Hindlimb muscle (tissue), 1 donor: Measurements from ENCODE around the gene AIG1. TPM values are rescaled to one million over a fixed set of nuclear protein-coding genes. Genes with fewer than 3 reads are reported as not detected.
"Not testable (repeated sequence)": the region's sequence is repeated elsewhere in the genome, so short reads cannot be mapped to it uniquely, and the experiment has no call there.

Experiments
- DNase-seq: peaks from one replicate; pipeline ENCODE4 v3.0.0-alpha.2; 2013
- polyA plus RNA-seq: library from polyadenylated mRNA; unstranded; fragments of 120-200 nt; gene quantifications from one replicate; pipeline ENCODE4 v1.2.1, GENCODE V29; 2013; ENCODE audit not compliant: insufficient read length

The AIG1 gene
- polyA plus RNA-seq, 1 donor = 35.9 TPM

DNA sequence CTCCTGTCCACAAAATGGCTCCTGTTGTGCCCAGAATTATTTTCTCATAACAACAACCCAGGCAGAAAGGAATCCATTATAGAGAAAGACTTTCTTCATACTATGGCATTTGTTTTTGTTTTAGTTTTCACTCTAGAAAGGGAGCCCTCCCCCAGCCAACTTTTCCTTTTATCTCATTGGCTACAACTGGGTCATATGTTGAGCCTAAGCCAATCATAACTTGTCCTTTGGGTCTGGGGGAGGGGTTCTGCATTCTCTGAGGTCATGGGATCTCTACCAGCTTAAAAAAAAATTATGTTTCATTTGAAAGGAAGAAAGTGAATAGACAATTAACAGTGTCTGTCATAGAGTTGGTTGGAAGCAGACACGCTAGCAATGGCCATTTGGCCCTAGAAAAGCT is 177.6 kb downstream of the AIG1 start:
- DNase-seq = no peak

DNA sequence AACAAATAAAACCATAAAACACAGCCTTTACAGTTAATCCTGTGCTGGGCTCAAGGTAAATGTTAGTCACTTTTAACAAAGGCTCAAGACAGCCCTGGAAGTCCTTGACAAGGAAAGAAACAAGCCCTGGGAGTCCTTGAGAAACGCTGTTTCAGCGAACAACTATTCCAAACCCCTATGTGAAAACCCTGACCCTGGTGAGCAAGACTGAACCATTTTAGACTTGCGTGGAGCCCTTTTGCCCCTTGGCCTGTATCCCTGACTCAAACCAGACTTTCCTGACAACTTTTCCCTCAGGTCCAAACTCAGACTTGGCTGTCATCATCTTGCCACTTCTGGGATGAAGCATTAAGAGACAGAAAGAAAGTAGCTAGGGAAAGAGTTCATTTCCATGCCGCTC is 180.4 kb downstream of the AIG1 start:
- no peak for DNase-seq

DNA sequence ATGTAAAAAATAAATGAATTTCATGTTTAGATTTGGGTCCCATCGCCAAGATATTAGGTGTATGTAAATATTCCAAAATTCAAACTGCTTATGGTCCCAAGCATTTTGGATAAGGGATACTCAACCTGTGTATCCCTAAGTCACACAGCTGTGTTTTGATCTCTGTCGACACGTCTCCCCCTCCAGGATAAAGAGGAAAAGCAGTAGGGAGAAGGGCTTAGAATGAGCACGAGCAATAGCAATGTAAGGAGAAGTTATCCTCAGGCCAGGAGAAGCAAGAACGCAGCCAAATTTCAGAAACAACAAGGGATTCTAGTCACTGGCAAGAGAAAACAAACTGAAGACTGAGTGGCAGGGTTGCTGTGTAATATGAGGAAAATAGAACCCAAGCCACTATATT is 181.2 kb downstream of the AIG1 start:
- DNase-seq = no peak

DNA sequence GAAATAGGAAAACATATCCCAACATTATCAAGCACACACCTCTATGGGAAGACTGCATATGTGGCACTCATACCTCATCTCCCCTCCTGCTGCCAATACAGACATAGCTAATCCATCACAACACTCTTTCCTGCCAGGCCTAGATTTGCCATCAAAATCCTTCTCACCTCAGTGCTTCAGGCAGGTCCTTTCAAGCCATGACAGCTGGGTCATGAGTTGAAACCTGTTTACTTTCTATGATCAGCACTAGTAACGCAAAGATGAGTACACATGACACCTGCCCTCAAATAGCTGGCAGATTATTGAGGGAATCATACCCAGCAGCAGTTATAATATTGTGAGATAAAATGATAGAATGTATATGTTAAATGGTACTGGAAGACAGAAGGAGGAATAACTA is 183.1 kb downstream of the AIG1 start:
- DNase-seq = no peak

DNA sequence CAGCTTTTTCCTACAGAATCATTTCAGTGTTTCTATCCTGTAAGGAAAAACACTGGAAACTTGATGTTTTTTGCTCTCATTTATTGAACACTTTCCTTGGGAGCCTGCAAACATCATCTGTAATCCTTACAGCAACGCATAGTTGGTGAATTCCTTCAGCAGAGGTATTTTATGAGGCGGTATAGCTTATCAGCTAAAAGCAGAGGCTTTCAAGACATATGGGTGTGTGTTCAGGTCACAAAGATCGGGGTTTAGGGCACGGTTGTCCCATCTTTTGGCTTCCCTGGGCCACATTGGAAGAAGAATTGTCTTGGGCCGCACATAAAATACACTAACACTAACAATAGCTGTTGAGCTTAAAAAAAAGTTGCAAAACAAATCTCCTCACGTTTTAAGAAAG is 185.0 kb downstream of the AIG1 start:
- DNase-seq = no peak

DNA sequence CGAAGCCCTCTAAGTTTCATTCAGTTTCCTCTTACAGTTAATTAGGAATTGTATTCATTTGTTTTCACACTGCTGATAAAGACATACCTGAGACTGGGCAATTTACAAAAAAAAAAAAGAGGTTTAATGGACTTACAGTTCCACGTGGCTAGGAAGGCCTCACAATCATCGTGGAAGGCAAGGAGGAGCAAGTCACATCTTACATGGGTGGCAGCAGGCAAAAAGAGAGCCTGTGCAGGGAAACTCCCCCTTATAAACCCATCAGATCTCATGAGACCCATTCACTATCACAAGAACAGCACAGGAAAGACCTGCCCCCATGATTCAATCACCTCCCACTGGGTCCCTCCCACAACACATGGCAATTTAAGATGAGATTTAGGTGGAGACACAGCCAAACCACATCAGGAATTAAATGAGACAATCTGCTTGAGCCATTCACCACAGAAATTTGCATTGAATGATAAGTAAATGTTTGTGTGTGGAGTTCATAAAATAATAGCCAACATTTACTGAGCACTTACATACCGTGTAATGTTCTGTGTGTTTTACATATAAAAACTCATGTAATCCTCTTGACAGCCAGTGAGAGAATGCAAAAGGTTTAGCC is 185.6 kb downstream of the AIG1 start:
- not testable (repeated sequence) for DNase-seq

DNA sequence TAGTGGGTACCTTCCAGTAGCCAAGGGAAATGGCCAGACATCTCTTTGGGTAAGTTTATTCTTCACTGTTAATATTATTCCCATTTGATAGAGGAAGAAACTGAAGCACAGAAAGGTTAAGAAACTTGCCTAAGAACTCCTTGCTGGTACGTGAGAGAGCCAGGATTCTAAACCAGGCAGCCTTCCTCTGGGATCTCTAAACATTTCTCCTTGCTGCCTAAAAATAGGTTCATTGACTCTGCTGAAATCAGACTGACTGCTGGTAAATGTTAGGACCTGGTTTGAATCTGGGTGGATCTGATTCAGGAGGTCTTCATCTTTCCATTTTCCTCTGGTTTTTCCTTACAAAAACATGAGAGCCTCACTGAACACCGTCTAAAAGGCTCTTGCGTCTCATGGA is 186.9 kb downstream of the AIG1 start:
- no peak for DNase-seq

DNA sequence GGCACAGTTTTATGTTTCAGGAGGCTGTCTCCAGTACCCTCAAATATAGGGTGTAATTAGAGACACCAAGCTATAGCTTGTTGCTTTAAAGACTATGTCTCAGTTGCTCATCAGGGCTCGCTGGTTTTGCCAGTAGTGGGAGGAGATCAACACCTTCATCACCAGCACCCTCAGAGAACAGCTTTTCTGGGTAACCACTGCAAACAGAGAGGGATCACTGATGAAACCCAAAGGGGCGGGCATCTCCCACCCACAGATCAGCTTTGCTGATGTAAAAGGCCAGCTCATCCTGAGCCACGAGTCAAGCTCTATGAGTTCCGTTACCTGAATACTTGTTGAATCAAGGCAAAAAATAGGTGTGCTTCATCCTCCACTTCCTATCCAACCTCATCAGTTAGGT is 187.7 kb downstream of the AIG1 start:
- no peak for DNase-seq

DNA sequence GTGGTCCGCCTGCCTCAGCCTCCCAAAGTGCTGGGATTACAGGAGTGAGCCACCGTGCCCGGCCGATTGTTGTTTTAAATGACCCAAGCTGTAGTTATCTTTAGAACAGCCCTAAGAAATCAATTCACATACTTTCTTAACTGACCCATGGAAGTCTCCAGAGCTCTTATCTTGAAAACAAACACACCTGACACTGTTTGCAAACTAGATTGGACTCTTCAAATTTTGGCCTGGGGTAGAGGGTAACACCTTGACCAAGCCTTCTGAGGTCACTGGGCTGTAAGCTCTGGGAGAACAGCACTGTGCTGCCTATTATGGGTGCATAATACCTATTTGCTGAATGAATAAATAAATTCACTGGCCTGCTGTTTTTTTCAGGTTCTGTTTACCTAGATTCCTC is 190.6 kb downstream of the AIG1 start:
- no peak for DNase-seq

DNA sequence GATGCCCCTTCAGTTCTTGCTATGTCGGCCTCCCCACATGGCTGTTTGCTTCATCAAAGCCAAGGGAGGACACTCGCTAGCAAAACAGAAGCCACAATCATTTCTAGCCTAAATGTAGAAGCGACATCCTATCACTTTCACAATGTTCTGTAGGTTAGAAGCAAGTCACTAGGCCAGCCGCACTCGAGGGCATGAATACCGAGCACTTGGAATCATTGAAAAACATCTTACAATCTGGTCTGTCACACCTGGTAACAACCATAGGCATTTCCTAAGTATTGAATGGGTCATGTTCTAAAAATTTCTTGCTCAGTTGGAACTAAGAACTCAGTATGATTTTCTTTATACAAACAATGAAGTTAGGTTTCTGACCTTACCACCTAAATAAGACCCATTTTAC is 192.3 kb downstream of the AIG1 start:
- DNase-seq = no peak

DNA sequence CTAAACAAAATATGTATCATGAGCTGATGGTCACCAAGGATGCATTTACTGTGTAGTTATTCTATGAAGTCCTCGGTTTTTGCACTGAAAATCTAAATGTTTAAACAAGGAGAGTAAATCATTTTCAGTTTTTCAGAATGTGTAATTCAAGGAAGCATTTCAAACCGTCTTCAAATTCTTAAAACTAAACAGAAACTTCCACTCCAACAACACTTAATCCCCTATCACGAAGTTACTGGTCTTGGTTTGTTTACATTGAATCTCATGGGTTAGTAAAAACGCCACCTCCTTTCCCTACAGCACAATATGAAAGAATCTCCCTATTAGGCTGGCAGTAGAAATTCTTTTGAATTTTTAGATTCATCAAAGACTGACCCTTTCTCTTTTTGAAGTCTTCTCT is 192.9 kb downstream of the AIG1 start:
- DNase-seq = no peak

DNA sequence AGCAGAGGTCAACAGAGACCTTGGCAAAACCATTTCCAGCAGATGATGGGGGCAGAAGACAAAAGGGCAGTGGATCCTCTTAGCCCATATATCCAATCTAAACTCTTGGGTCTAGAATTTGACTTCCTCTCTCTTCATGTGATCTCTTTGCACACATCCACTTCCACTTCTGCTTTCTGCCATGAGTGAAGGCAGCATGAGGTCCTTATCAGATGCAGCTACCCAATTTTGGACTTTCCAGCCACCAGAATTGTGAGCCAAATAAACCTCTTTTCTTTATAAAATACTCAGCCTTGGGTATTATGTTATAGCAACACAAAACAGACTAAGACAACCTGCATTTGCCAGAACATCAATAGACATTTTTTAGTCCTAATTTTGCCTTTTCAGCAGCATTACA is 198.3 kb downstream of the AIG1 start:
- DNase-seq = no peak

DNA sequence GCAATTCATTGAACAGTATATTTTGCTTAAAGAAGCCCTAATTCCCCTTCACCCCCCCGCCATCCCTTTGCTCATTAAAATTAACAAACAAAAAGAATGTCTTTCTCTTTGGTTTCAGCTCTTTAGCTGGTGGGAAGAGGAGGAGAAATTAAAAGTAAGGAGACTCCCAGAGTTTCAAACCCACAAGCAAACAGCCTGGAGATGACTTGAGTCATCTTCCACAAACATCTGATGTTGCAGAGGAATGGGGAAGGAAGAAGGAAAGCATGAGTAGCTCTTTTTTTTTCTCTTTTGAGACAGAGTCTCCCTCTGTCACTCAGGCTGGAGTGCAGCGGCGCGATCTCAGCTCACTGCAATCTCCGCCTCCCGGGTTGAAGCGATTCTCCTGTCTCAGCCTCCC is 200.2 kb downstream of the AIG1 start:
- DNase-seq = no peak

DNA sequence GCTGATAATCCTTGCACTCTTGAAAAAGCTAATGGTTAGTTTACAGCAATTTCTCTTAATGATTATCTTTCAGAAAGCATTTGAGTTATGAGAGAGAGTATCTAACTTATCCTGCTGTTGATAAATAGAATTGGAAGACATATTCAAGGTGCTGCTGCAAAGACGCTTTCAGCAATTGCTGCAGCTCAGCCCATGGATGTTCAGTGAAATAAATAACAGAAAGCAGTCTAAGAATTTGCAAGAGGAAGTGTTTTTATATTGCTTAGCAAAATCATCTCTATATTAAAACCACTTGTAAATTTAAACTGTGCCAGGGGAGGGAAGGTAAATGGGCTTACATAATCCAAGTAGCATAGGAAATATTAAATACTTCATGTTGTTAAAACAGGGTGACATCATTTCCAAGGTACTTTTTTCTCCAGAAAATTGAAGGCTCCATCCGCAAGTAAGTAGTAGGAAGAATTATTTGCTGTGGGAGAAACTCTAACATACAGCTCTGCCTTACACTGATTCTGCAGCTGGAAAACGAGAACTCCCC is 201.3 kb downstream of the AIG1 start:
- DNase-seq = no peak

DNA sequence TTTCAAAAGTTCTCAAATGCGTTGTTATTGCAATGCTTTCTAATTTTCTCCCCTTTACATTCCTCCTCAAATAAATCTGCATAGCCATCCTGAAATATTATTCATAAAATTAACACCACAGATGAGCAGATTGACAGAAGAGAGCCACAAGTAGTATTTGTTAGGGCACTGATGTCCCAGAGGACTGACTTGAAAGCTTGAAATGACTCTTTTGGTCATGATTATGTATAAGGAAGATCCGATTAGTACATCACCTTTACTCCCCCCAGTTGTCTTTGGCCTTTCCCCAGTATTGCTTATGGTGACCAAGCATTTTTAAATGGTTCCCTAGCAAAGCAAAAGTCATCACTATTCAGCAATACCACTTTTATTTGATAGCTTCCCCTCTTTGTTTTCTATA is 202.2 kb downstream of the AIG1 start:
- DNase-seq = no peak

DNA sequence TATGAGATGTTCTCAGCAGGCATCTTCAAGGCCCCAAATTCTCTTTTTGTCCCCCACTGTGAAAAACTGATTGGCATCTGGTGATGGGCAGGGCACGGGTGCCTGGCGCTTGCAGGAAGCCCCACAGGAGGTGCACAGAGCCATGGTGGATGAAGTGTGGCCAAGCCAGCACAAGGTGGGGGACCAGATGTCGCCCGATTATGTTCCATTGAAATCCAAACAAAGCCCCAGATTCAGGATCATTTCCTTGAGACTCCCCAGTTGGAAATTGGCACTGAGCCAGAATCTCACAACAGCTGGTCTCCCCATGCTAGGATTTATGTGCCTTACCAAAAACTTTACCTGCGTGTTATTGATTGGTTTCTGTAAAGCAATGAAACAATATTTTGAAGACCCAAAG is 203.7 kb downstream of the AIG1 start:
- no peak for DNase-seq

DNA sequence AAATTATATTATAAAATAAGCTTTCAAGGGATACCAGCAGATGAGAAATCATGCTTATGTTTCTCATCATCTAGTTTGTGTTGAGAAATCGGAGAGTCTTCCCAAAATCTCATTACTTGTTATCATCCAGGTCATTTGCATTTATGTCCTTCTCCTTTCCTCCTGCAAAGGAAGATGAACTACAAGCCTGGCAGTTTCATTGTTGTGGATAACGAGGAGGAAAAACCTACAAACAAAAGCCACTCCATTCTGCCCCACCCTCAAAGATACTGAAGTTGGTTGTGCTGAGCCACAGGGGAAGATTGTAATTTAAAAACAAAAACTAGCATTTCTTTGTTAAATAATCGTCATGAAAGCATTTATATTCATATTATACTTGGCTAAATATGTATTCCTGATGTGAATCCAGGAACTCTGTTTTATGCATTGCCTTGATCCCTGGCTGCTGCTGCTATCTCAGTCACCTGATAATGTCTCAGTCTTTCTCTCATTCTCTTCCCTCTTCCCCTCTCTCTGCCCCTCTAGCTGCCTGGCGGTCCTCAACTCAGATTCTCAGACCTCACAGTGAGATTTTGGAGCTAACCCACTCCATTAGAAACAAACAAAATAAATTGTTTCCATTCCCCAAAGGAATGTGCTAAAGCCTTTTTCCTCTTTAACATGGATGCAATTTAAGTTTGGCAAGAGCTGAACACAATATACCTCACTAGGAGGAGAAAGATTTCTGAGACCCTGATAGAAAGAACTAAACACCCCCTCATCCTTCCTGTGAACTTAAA is 204.5 kb downstream of the AIG1 start:
- peak; percentile 37 for DNase-seq

DNA sequence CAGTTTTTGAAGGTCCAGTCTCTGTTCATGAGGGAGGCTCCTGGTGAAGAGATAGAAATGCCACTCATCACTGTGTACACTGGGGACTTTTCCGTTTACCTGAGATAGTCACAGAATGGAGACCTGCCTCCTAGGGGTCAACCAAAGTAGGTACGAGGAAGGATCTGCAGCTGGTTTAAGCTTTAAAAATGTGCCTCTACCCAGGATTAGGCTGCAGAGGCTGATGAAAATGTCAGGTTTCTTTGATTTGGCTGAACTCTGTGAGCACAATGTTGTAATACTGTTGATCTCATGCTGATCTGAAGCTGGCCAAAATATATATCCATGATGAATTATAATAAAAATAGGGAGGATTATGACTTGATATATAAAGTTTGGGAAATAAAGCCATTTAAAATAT is 207.1 kb downstream of the AIG1 start:
- no peak for DNase-seq

DNA sequence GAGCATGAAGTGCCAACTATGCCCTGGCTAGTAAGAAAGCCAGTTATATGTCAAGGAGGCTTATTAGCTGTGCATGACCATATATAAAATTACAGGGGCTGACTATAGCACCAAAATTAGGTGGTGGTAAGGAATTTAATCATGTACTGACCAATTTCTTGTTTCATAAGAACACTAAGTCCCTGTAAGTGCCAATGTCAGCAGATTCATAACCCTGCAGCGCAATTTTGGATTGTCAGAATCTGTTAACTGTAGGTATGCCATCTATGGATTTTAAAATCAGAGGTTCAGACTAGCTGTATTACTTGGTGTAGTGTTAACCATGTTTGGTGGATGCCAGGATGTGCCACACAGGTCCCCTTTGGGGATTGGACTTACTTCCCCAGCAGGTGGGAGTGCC is 207.8 kb downstream of the AIG1 start:
- DNase-seq = no peak

DNA sequence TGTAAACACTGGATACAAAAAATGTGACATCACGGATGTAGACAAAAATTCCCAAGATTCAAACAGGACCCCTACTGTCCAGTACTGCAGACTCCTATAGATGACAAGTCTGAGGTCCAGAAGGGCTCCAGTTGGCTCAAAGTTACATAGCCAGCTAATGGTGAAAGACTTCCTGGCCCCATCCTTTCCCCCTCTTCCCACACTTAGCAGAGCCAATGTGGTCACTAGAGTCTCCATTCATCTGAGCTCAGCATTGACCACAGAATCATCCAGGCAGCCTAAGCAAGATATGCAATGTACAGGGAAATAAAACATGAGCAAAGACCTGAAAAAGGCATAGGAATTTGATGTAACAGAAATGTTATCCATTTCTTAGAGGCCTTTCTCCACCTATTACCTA is 209.3 kb downstream of the AIG1 start:
- no peak for DNase-seq

DNA sequence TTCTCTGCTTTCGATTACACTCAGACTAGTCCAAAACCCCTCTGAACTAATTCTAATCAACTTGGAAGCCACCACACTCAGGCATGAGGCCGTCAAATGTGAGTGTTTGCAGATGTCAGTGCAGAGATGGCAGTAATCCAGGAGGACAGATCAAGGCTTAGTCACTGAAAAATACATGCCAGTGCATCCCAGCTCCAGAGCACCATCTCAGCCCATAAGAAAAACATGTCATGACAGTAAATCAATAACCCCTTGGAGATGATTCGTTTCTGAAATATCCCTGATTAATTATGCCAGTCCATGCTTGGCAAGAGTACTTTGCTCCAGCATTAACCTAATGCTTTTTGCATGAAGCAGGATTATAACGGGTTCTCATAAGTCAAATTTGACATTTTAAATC is 210.3 kb downstream of the AIG1 start:
- peak; percentile 40 for DNase-seq

DNA sequence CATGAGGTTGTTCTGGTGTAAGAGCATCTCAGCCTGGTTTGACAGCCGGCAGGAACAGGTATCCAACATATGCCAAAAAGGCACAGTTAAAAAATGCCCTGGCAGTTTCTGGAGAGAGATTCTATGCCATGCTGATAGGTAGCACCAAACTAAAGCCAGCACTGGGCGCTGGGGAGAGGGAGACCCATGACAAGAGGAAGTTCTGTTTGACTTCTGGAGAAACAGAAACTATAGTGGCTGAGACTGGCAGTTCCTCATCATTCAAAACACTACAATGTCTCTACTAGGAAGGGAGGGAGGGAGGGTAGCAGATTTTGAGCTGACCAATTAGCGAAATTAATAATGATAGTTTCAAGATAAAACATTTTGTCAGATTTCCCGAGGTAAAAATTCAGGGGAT is 215.7 kb downstream of the AIG1 start:
- DNase-seq = no peak

DNA sequence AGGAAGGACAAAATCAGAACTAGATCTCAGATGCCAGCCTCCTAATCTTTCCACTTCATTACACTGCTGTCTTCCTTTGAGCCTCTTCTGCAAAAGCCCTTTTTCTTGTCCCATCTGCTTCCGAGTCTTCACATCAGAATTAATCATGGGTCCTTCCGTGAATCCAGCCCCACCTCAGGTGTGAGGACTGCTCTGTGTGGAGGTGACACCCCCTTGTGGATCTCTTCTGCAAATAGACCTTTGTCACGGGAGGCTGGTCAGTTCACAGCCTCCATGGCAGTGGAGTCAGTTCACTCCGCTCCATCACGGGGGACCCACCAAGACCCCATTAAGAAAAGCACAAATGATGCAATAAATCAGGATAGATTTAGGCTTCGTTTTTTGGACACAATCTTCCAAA is 218.7 kb downstream of the AIG1 start:
- no peak for DNase-seq

DNA sequence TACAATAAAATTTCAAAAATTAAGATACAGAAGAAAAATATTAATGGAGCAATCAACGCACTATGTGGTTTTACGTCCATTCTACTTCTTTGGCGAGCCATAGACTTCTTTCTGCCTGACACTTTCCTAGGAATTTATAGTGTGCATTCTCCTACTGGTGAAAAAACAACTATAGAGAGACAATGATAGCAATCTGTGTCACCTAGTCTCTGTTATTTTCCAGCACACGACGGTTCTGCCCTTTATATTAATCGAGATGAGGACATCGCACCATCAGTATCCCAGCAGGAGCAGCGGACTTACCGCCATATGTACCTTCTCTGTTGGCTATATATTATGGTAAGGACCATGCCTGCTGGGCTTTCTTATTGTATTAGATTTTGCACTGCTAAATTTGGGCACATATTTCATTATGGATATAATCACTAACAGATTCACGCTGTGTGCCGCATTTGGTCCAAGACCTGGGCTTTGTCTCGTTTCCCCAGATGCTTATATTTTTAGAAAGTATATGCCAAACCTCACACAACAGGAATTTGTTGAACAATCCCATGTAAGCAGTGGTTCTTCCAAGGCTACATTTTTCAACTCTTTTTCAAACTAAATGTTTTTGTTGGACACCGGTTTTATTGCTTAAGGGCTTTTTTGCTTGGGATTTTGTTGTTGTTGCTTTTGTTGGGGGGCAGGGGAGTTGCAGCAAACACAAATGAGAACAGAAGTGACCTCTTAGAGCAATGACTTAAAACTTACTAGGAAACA is 223.4 kb downstream of the AIG1 start:
- DNase-seq = peak; percentile 32
